Breast epithelium (tissue), 3 donors: Measurements from ENCODE around the gene LCN6.
"Not testable (repeated sequence)": the region's sequence is repeated elsewhere in the genome, so short reads cannot be mapped to it uniquely, and the experiment has no call there.

Experiments
- POLR2A ChIP-seq: fragments of 450-650 bp; IDR thresholded peaks from one replicate; pipeline ENCODE4 v1.6.1; 2016; ENCODE audit warnings: antibody characterized with exemption, mild to moderate bottlenecking, moderate library complexity
- POLR2AphosphoS5 ChIP-seq, 3 donors: sonication (generic); formaldehyde crosslinking; IDR thresholded peaks; one replicate each; pipeline ENCODE4 v1.6.1; 2017; ENCODE audit warnings: antibody characterized with exemption in 3 of 3
- TF ChIP-seq, protein P1 (sequence below), 3 donors: fragments of 450-650 bp; IDR thresholded peaks; one replicate each; pipeline ENCODE4 v1.5.1; 2016 to 2017; ENCODE audit warnings: antibody characterized with exemption in 3 of 3, mild to moderate bottlenecking in 3 of 3, moderate library complexity in 3 of 3

- not testable (repeated sequence) for TF ChIP-seq POLR2AphosphoS5 (IDR thresholded peaks at IDR 0.05); POLR2A
- TF ChIP-seq, protein P1, sequence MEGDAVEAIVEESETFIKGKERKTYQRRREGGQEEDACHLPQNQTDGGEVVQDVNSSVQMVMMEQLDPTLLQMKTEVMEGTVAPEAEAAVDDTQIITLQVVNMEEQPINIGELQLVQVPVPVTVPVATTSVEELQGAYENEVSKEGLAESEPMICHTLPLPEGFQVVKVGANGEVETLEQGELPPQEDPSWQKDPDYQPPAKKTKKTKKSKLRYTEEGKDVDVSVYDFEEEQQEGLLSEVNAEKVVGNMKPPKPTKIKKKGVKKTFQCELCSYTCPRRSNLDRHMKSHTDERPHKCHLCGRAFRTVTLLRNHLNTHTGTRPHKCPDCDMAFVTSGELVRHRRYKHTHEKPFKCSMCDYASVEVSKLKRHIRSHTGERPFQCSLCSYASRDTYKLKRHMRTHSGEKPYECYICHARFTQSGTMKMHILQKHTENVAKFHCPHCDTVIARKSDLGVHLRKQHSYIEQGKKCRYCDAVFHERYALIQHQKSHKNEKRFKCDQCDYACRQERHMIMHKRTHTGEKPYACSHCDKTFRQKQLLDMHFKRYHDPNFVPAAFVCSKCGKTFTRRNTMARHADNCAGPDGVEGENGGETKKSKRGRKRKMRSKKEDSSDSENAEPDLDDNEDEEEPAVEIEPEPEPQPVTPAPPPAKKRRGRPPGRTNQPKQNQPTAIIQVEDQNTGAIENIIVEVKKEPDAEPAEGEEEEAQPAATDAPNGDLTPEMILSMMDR (IDR thresholded peaks at IDR 0.05), result not testable (repeated sequence)
Measured at GRCh38 chr9:136711219-136711648, 37.1 kb downstream of the LCN6 start.
